Dedifferentiated amniotic fluid mesenchymal stem cell (primary cell): Measurements from ENCODE around the gene DPYSL4.

Experiments
- DNase-seq: peaks from one replicate; pipeline ENCODE4 v3.0.0-alpha.2; 2016; ENCODE audit errors: extremely low spot score

DPYSL4 gene

GRCh38 chr10:132226586-132227405 lies 40.0 kb downstream of the DPYSL4 start:
- no peak for DNase-seq

- DNase-seq, result no peak
These were observed 41.2 kb downstream of the DPYSL4 start for GRCh38 chr10:132227851-132228390.

GRCh38 chr10:132228616-132229015 lies 41.9 kb downstream of the DPYSL4 start:
- DNase-seq, result no peak

GRCh38 chr10:132229096-132229495 lies 42.3 kb downstream of the DPYSL4 start:
- no peak for DNase-seq

- no peak for DNase-seq
These were observed 43.2 kb downstream of the DPYSL4 start for GRCh38 chr10:132229834-132230556.

- DNase-seq, result no peak
These were observed 43.9 kb downstream of the DPYSL4 start for GRCh38 chr10:132230557-132231210.

- no peak for DNase-seq
These were observed 44.9 kb downstream of the DPYSL4 start for GRCh38 chr10:132231656-132232022.

GRCh38 chr10:132232023-132232951 lies 45.5 kb downstream of the DPYSL4 start:
- no peak for DNase-seq

- no peak for DNase-seq
These were observed 46.2 kb downstream of the DPYSL4 start for GRCh38 chr10:132232981-132233380.

- DNase-seq, result no peak
These were observed 46.8 kb downstream of the DPYSL4 start for GRCh38 chr10:132233501-132234085.

- no peak for DNase-seq
These were observed 48.1 kb downstream of the DPYSL4 start for GRCh38 chr10:132234860-132235259.

GRCh38 chr10:132236161-132236560 lies 49.4 kb downstream of the DPYSL4 start:
- DNase-seq, result no peak

GRCh38 chr10:132236881-132237280 lies 50.1 kb downstream of the DPYSL4 start:
- no peak for DNase-seq

- no peak for DNase-seq
These were observed 50.6 kb downstream of the DPYSL4 start for GRCh38 chr10:132237396-132237795.

GRCh38 chr10:132237871-132238270 lies 51.1 kb downstream of the DPYSL4 start:
- no peak for DNase-seq

- DNase-seq, result no peak
These were observed 51.8 kb downstream of the DPYSL4 start for GRCh38 chr10:132238371-132239125.

- DNase-seq, result no peak
These were observed 52.6 kb downstream of the DPYSL4 start for GRCh38 chr10:132239126-132240031.

GRCh38 chr10:132240156-132240555 lies 53.4 kb downstream of the DPYSL4 start:
- no peak for DNase-seq

GRCh38 chr10:132240581-132240980 lies 53.8 kb downstream of the DPYSL4 start:
- no peak for DNase-seq
